Heart left ventricle (tissue), 16 donors: ENCODE measurements around the gene PRXL2B. TPM values are rescaled to one million over a fixed set of nuclear protein-coding genes. Genes with fewer than 3 reads are reported as not detected.

Experiments used
- ATAC-seq, 4 donors: fragments of 200-7000 bp; cut with Tn5 transposase; one replicate each; pipeline ENCODE4 v1.9.1; 2020 to 2022; ENCODE audit warnings: moderate library complexity in 4 of 4, mild to moderate bottlenecking in 3 of 4, moderate number of reproducible peaks in 1 of 4
- DNase-seq, 5 donors: peaks; one replicate each; pipeline ENCODE4 v3.0.0-alpha.2; 2020
- H3K27ac ChIP-seq, 12 donors: fragments of 200-600 bp; sonication (generic) in 4 of 12; one replicate each; pipeline versions ENCODE4 v1.5.0 to v1.8.0; 2016 to 2022; ENCODE audit warnings: mild to moderate bottlenecking in 2 of 12
- H3K27me3 ChIP-seq, 9 donors: fragments of 200-600 bp; sonication (generic) in 2 of 9; one replicate each; pipeline versions ENCODE4 v1.5.1 to v1.8.0; 2016 to 2022; ENCODE audit warnings: mild to moderate bottlenecking in 3 of 9
- H3K36me3 ChIP-seq, 9 donors: fragments of 200-600 bp; sonication (generic) in 2 of 9; one replicate each; pipeline versions ENCODE4 v1.5.0 to v1.8.0; 2018 to 2022; ENCODE audit warnings: mild to moderate bottlenecking in 2 of 9
- H3K4me1 ChIP-seq, 12 donors: fragments of 200-600 bp; sonication (generic) in 4 of 12; one replicate each; pipeline versions ENCODE4 v1.5.0 to v1.8.0; 2016 to 2022; ENCODE audit warnings: mild to moderate bottlenecking in 3 of 12
- H3K4me3 ChIP-seq, 12 donors: fragments of 200-600 bp; sonication (generic) in 4 of 12; one replicate each; pipeline versions ENCODE4 v1.5.0 to v1.8.0; 2017 to 2022; ENCODE audit warnings: mild to moderate bottlenecking in 9 of 12, moderate library complexity in 4 of 12
- H3K9me3 ChIP-seq, 12 donors: fragments of 200-600 bp; sonication (generic) in 4 of 12; one replicate each; pipeline versions ENCODE4 v1.5.0 to v1.8.0; 2016 to 2022; ENCODE audit warnings: mild to moderate bottlenecking in 1 of 12
- POLR2A ChIP-seq, 2 donors: fragments of 450-650 bp; IDR thresholded peaks; one replicate each; pipeline ENCODE4 v1.6.1; 2017; ENCODE audit warnings: antibody characterized with exemption in 2 of 2, mild to moderate bottlenecking in 2 of 2, moderate library complexity in 2 of 2
- WGBS, 4 donors: extraction: QIAGEN DNeasy Blood & Tissue Kit in 2 of 4; methylation state at CpG; one replicate each; pipeline versions ENCODE4 v1.1.5 to v1.1.7; 2013 to 2018; 5-methylcytosine and 5-hydroxymethylcytosine counted together
- intact Hi-C, 10 donors: fragments of 100-400 bp; cut with DNase I; formaldehyde crosslinking; loops; one replicate each; pipeline versions ENCODE4 v1.11.1 to v1.14.2; 2022
- polyA plus RNA-seq, 2 donors: library from polyadenylated mRNA; stranded (reverse); fragments of 200-250 nt; gene quantifications; one replicate each; pipeline ENCODE4 v1.2.3, GENCODE V29; 2013
- total RNA-seq, 9 donors: library from RNA; depleted of rRNA in 2 of 9; stranded (reverse); fragments of >200 nt in 2 of 9; fragmentation: NEBNext Ultra II Directional in 3 of 9; extraction: Animal tissue kit (Norgen Biotek cat#: 25700) in 3 of 9; gene quantifications; one replicate each; pipeline versions ENCODE4 v1.1.0 to v1.2.4, GENCODE V29; 2016 to 2023
- TF ChIP-seq, protein P1 (sequence below), 12 donors: fragments of 200-600 bp; sonication (generic) in 4 of 12; IDR thresholded peaks; one replicate each; pipeline versions ENCODE4 v1.5.0 to v1.8.0; 2018 to 2022; ENCODE audit warnings: antibody characterized with exemption in 12 of 12, mild to moderate bottlenecking in 5 of 12
- donor health status: ischemic (EF 13 %, LVEDD 7.1; RV severe dilation, severe dysfunction).
- donor health status: healthy with polysubstance abuse.
- donor health status: DM: no; HTN: yes; CAD: no.
- donor health status: DM: no; HTN: no; CAD: no.
- donor health status: ischemic (EF 25% LVEDD 6.9; RV normal size, moderate dysfunction).
- donor health status: ischemic (EF 25% LVEDD 5.7; RV mildly dilated, moderate dysfunction).
- donor health status: healthy.
- donor health status: DM: yes; HTN: yes; CAD: no.
- donor health status: ischemic (EF 35%, LVEDD 5.7; RV mildly dilated, moderate dysfunction).
- donor health status: nonischemic (EF 11% LVEDD 7.7; RV severe dilation, severe dysfunction).
- donor health status: DM: yes; HTN: yes; CAD: no.
- donor health status: PGD.
- donor health status: ischemic (EF 29% LVEDD 5.4; RV normal size, mild dysfunction).
- donor health status: nonischemic (EF 23%, LVEDD 6.1; RV moderate dilation, normal function).

Gene PRXL2B
- total and polyA plus RNA-seq, 11 donors, result 5.1 to 13.9 (median 7.9) TPM

GRCh38 chr1:2594641-2595131 lies 8.1 kb downstream of the PRXL2B start:
- ATAC-seq, result no peak
- Histone ChIP-seq H3K4me3 (no peak overlapping the region), H3K36me3 (peaks cover 0 to 2% (median 0%) of the 10 kb centered on the region in 9 donors)

GRCh38 chr1:2595261-2595811 lies 8.8 kb downstream of the PRXL2B start:
- DNase-seq (peak in 2 of 5 donors; percentile 22 to 57), ATAC-seq (no peak)
- Histone ChIP-seq H3K27ac (no peak overlapping the region), H3K27me3 (peaks cover 0 to 5% (median 0%) of the 10 kb centered on the region in 9 donors), H3K9me3 (peaks cover 0 to 22% (median 10%) of the 10 kb centered on the region in 12 donors), H3K4me1 (peaks cover 0 to 17% (median 6%) of the 10 kb centered on the region in 12 donors), H3K36me3 (no peaks in the 10 kb centered on the region), H3K4me3 (no peak overlapping the region)
- no peak for TF ChIP-seq POLR2A (IDR thresholded peaks at IDR 0.05)
- TF ChIP-seq, protein P1, sequence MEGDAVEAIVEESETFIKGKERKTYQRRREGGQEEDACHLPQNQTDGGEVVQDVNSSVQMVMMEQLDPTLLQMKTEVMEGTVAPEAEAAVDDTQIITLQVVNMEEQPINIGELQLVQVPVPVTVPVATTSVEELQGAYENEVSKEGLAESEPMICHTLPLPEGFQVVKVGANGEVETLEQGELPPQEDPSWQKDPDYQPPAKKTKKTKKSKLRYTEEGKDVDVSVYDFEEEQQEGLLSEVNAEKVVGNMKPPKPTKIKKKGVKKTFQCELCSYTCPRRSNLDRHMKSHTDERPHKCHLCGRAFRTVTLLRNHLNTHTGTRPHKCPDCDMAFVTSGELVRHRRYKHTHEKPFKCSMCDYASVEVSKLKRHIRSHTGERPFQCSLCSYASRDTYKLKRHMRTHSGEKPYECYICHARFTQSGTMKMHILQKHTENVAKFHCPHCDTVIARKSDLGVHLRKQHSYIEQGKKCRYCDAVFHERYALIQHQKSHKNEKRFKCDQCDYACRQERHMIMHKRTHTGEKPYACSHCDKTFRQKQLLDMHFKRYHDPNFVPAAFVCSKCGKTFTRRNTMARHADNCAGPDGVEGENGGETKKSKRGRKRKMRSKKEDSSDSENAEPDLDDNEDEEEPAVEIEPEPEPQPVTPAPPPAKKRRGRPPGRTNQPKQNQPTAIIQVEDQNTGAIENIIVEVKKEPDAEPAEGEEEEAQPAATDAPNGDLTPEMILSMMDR (IDR thresholded peaks at IDR 0.05), result no peak
- intact Hi-C loops, result no loop called here
- WGBS, 4 donors, result 79 to 91% (median 83%) methylated on average over 11 to 19 of the region's 19 CpGs

More at GRCh38 chr1:2594641-2595131, 8.1 kb downstream of the PRXL2B start:
- TF ChIP-seq, protein P1 (IDR thresholded peaks at IDR 0.05), result no peak
- TF ChIP-seq POLR2A (IDR thresholded peaks at IDR 0.05), result no peak
- peak in 1 of 5 donors; percentile 18 for DNase-seq
- Histone ChIP-seq H3K9me3 (peaks cover 0 to 21% (median 10%) of the 10 kb centered on the region in 12 donors), H3K27me3 (peaks cover 0 to 5% (median 0%) of the 10 kb centered on the region in 9 donors), H3K4me1 (peaks cover 0 to 17% (median 6%) of the 10 kb centered on the region in 12 donors), H3K27ac (no peak overlapping the region)
- 89 to 95% (median 89%) methylated on average over 16 to 17 of the region's 17 CpGs for WGBS, 4 donors
- intact Hi-C loops, result no loop called here

DNA sequence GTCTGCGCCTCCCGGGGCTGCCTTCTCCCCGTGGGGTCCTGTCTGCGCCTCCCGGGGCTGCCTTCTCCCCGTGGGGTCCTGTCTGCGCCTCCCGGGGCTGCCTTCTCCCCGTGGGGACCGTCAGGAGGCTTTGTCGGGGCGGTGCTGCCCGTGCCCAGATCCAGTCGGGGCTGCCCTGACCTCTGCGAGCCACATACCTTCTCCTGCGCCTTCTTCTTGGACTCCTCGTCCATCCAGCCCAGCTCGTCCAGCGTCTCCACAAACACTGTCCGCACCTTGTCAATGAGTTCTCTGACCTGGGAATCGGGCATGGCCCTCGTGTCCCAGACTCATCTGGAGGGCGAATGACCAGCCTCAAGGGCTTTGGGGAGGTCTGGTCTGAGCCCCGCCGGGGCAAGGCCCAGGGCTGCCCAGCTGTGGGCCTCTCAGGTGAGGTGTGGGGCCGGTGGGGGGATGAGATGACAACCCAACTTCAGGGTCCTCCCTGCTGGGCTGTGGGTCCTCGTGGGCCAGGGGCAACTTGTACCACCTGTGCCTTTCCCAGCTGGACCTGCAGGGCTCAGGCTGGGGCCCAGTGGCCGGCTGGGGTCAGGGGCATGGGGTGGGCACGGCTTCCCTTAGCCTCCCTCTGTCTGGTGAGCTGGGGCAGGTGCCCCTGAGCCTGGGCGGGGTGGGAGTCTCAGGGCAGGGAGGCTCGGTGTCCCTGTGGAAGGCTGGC lies 9.4 kb downstream of the PRXL2B start:
- Histone ChIP-seq H3K9me3 (peaks cover 0 to 22% (median 10%) of the 10 kb centered on the region in 12 donors), H3K4me3 (no peak overlapping the region), H3K27ac (no peak overlapping the region), H3K36me3 (no peaks in the 10 kb centered on the region), H3K4me1 (peaks cover 0 to 17% (median 6%) of the 10 kb centered on the region in 12 donors), H3K27me3 (peaks cover 0 to 5% (median 0%) of the 10 kb centered on the region in 9 donors)
- ATAC-seq (no peak), DNase-seq (peak in 2 of 5 donors; percentile 18 to 55)
- 80 to 90% (median 86%) methylated on average over 20 to 31 of the region's 31 CpGs for WGBS, 4 donors
- no peak for TF ChIP-seq POLR2A (IDR thresholded peaks at IDR 0.05)
- TF ChIP-seq, protein P1 (IDR thresholded peaks at IDR 0.05), result no peak
- intact Hi-C loops, result no loop called here
